Tibial nerve (tissue), 4 donors: ENCODE data around the gene TAGLN2.

ENCODE experiments used
- CTCF ChIP-seq, 5 experiments: fragments of 200-600 bp in 3 of 5; fragments of 450-650 bp in 2 of 5; sonication (generic) in 3 of 5; IDR thresholded peaks; one replicate each; pipeline ENCODE4 v1.5.1; 2016 to 2019; ENCODE audit warnings: antibody characterized with exemption in 5 of 5, mild to moderate bottlenecking in 3 of 5, moderate library complexity in 2 of 5
- EP300 ChIP-seq, 2 donors: sonication (generic); formaldehyde crosslinking; IDR thresholded peaks; one replicate each; pipeline ENCODE4 v1.6.1; 2017; ENCODE audit warnings: antibody characterized with exemption in 2 of 2, mild to moderate bottlenecking in 1 of 2
- POLR2A ChIP-seq, 2 donors: fragments of 450-650 bp; IDR thresholded peaks; one replicate each; pipeline ENCODE4 v1.6.1; 2017; ENCODE audit warnings: antibody characterized with exemption in 2 of 2, mild to moderate bottlenecking in 2 of 2, moderate library complexity in 2 of 2

GRCh38 chr1:159891275-159892157 is 33.8 kb downstream of the TAGLN2 start:
- TF ChIP-seq CTCF (IDR thresholded peaks at IDR 0.05) (peak; percentile 86 to 98 (median 92)), EP300 (IDR thresholded peaks at IDR 0.05) (peak in 1 of 2 donors; percentile 67), POLR2A (IDR thresholded peaks at IDR 0.05) (peak in 1 of 2 donors; percentile 17)
